Effector memory CD8-positive, alpha-beta T cell (primary cell): ENCODE results near the gene GJD4.

Experiments used
- ATAC-seq: fragments of 150-1000 bp; cut with Tn5 transposase; replicated peaks from 2 replicates; pipeline ENCODE4 v1.10.0; 2021; ENCODE audit warnings: mild to moderate bottlenecking, moderate library complexity
- DNase-seq, 3 experiments: peaks; one replicate each; pipeline ENCODE4 v3.0.0; 2021
- H3K27ac Mint-ChIP-seq, 2 donors: one replicate each; pipeline ENCODE4 v1.8.0; 2022; ENCODE audit warnings: mild to moderate bottlenecking in 2 of 2, mixed read lengths in 2 of 2, moderate library complexity in 2 of 2
- H3K27me3 Mint-ChIP-seq, 2 donors: one replicate each; pipeline ENCODE4 v1.8.0; 2022; ENCODE audit warnings: mixed read lengths in 2 of 2
- H3K36me3 Mint-ChIP-seq: one replicate; pipeline ENCODE4 v1.8.0; 2022; ENCODE audit warnings: mild to moderate bottlenecking, moderate library complexity, mixed read lengths; ENCODE audit not compliant: insufficient read depth
- H3K4me1 Mint-ChIP-seq, 2 donors: one replicate each; pipeline ENCODE4 v1.8.0; 2022; ENCODE audit warnings: low read depth in 2 of 2, mixed read lengths in 2 of 2
- H3K4me3 Mint-ChIP-seq, 2 donors: one replicate each; pipeline ENCODE4 v1.8.0; 2022; ENCODE audit warnings: mild to moderate bottlenecking in 2 of 2, mixed read lengths in 2 of 2, moderate library complexity in 2 of 2
- H3K9me3 Mint-ChIP-seq, 2 donors: one replicate each; pipeline ENCODE4 v1.8.0; 2022; ENCODE audit warnings: mixed read lengths in 2 of 2
- total RNA-seq, 9 experiments: gene quantifications; one replicate each; lab custom pipeline; 2026; lab: John Stamatoyannopoulos, UW

GJD4 gene, protein sequence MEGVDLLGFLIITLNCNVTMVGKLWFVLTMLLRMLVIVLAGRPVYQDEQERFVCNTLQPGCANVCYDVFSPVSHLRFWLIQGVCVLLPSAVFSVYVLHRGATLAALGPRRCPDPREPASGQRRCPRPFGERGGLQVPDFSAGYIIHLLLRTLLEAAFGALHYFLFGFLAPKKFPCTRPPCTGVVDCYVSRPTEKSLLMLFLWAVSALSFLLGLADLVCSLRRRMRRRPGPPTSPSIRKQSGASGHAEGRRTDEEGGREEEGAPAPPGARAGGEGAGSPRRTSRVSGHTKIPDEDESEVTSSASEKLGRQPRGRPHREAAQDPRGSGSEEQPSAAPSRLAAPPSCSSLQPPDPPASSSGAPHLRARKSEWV
- 0 to 0.13 (median 0) reads per million in 9 experiments for total RNA-seq

DNA sequence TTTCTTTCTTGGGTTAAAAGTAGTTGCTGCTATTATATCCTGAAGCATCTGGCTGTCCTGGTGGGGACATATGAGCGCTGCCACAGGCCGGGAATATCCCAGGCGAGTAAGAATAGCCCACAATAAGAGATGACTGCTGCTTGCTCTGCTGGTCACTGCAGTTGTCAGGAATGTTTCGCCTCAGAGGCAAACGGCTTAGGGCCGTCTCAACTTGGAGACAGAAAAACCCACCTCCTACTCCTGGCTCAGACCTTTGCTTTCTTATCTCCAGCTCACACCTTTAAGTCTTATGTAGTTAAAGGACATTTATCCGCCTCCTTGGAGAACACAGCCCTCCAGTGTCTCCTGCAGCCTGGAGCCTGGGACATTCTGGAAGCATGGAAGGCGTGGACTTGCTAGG lies at the start of gene GJD4:
Gene GJD4, plus strand, starts transcription at position 151 of the 400 bp plus-strand sequence. Its CDS starts 227 bp downstream, at position 378.
- ATAC-seq = no peak
- H3K4me1 Mint-ChIP-seq = peaks cover 0 to 5% of the 10 kb centered on the region in 2 donors

DNA sequence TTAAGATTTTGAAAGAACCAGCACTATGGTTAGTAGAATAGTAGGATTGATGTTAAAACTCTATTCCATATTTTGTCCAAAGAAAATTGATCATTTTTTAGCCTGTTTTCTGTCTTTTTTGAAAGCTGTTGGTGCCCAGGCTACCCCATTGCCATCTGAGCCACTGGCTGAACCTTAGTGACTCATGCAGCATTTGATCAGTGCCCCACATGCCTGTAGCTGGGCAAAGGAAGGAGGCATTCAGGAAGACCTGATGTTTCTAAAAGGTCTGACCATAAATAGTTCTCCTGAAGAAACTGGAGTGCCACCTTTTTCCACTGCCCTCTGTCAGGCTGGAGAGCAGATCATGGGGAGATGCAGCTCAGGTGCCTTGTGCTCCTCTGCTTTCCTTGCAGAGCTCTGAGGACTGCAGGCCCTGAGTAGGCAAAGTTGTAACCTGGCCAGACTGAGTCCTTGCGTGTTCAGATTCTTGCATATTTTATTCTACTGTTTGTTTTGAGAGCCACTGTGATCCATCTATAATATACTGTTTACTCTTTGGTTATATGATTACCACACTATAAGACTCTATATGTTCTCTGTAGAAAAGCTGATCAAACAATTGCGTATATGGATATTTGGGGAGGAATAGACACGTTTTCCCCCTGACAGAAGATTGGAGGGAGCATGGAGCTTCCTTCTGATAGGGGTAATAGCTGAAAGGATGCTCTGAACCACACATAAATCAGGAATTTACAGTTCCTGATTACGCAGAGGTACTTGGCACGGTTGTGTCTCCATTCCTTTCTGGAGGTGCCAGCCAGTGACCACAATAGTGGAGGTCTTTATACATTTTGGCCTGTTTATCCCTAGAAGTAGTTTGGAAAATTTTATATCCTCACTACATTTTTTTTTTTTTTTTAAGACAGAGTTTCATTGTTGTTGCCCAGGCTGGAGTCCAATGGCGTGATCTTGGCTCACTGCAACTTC lies 48.9 kb upstream of the GJD4 start:
- H3K9me3 Mint-ChIP-seq = no peaks in the 10 kb centered on the region
- H3K27ac Mint-ChIP-seq = peak overlapping the region in 1 of 2 donors; percentile 30
- no peak for ATAC-seq
- DNase-seq = no peak
- no peak overlapping the region for H3K4me3 Mint-ChIP-seq
- H3K4me1 Mint-ChIP-seq = peaks cover 0 to under 1% of the 10 kb centered on the region in 2 donors
- H3K27me3 Mint-ChIP-seq = no peaks in the 10 kb centered on the region
- H3K36me3 Mint-ChIP-seq = peaks cover 24% of the 10 kb centered on the region

More for the DNA sequence above, at the start of gene GJD4:
- H3K9me3 Mint-ChIP-seq = no peaks in the 10 kb centered on the region
- peaks cover 44 to 71% of the 10 kb centered on the region in 2 donors for H3K27me3 Mint-ChIP-seq
- H3K36me3 Mint-ChIP-seq = no peaks in the 10 kb centered on the region
- H3K4me3 Mint-ChIP-seq = no peak within 1 kb of the TSS
- H3K27ac Mint-ChIP-seq = no peak within 1 kb of the TSS
- DNase-seq = no peak

DNA sequence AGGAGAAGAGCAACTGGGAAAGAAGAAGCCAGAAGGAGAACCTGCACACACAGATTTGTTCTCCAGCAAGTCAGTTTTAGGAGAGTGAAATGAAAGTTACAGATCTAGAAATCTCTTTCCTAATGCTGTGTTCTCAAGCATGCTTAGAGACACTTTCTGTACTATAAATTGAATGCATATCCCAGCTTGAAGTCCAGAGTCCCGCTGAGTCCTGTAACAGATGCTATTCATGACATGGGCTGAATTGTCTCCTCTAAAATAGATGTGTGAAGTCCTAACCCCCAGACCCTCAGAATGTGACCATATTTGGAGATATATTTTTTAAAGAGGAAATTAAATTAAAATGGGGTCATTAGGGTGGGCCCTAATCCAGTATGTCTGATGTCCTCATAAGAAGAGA lies 46.9 kb upstream of the GJD4 start:
- DNase-seq (no peak), ATAC-seq (no peak)
- peak overlapping the region in 1 of 2 donors; percentile 18 for H3K27ac Mint-ChIP-seq
- H3K27me3 Mint-ChIP-seq = no peaks in the 10 kb centered on the region
- H3K4me1 Mint-ChIP-seq = peaks cover 0 to 1% of the 10 kb centered on the region in 2 donors
- peaks cover 21% of the 10 kb centered on the region for H3K36me3 Mint-ChIP-seq
- no peak overlapping the region for H3K4me3 Mint-ChIP-seq
- H3K9me3 Mint-ChIP-seq = no peaks in the 10 kb centered on the region

DNA sequence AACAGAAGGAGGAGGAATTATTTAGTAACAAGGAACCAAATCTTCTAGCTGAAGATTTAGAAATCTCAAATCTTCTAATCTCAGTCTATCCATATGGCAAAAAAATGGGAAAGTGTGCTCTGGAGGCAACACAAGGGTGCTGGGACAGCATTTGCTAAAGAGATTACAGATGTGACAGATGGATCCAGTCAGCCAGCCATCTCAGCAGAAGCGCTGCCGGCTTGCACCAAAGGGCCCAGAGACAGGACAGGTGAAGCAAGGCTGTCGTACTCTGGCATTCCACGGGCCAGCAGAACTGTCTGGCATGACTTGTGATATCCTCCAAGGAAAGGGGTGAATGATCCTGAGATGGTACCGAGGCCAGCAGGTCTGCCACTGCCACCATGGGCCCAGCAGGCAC lies 45.7 kb upstream of the GJD4 start:
- peak overlapping the region in 1 of 2 donors; percentile 32 for H3K27ac Mint-ChIP-seq
- ATAC-seq = no peak

DNA sequence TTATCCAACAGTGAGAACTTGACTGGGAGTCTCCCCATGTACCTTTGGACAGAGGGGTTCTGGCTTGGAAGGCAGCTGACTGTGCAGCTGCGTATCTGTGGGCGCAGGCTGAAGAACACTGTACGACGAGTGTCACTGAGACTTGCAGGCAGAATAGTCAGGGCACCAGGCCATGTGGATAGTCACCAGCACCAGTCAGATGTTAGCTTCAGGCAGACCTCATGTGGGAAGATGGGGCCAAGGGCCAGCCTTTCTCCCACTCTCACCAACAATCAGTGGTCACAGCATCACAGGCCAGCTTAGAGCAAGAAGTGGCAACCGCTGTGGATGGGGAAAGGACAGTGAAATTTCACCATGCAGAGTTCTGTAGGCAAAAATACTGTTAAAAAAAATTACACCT lies 43.4 kb upstream of the GJD4 start:
- H3K27ac Mint-ChIP-seq = no peak overlapping the region
- DNase-seq = no peak
- ATAC-seq = no peak
- peaks cover 25% of the 10 kb centered on the region for H3K36me3 Mint-ChIP-seq
- H3K4me3 Mint-ChIP-seq = no peak overlapping the region
- peaks cover 0 to 5% of the 10 kb centered on the region in 2 donors for H3K4me1 Mint-ChIP-seq
- H3K9me3 Mint-ChIP-seq = no peaks in the 10 kb centered on the region
- no peaks in the 10 kb centered on the region for H3K27me3 Mint-ChIP-seq

More for the DNA sequence above, 45.7 kb upstream of the GJD4 start:
- no peaks in the 10 kb centered on the region for H3K9me3 Mint-ChIP-seq
- H3K4me3 Mint-ChIP-seq = no peak overlapping the region
- DNase-seq = no peak
- peaks cover 0 to 5% of the 10 kb centered on the region in 2 donors for H3K4me1 Mint-ChIP-seq
- peaks cover 16% of the 10 kb centered on the region for H3K36me3 Mint-ChIP-seq
- no peaks in the 10 kb centered on the region for H3K27me3 Mint-ChIP-seq

DNA sequence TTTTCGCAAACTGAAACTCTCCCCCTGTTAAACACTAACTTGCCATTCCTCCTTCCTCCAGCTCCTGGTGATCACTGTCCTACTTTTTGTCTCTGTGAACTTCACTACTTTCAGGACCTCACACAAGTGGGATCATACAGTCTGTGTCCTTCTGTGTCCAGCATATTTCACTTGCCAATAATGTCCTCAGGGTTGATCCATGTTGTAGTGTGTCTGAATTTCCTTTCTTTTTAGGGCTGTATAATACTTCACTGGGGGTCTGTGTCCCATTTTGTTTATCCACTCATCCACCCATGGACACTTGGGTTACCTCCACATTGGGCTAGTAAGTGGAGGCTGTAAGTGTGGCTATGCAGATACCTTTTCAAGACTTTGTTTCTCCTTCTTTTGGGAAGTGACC lies 42.7 kb upstream of the GJD4 start:
- H3K27me3 Mint-ChIP-seq = no peaks in the 10 kb centered on the region
- ATAC-seq = no peak
- H3K36me3 Mint-ChIP-seq = peaks cover 26% of the 10 kb centered on the region
- H3K9me3 Mint-ChIP-seq = no peaks in the 10 kb centered on the region
- no peak overlapping the region for H3K4me3 Mint-ChIP-seq
- peak overlapping the region in 1 of 2 donors; percentile 13 for H3K27ac Mint-ChIP-seq
- H3K4me1 Mint-ChIP-seq = peaks cover 0 to 5% of the 10 kb centered on the region in 2 donors
- DNase-seq = no peak

DNA sequence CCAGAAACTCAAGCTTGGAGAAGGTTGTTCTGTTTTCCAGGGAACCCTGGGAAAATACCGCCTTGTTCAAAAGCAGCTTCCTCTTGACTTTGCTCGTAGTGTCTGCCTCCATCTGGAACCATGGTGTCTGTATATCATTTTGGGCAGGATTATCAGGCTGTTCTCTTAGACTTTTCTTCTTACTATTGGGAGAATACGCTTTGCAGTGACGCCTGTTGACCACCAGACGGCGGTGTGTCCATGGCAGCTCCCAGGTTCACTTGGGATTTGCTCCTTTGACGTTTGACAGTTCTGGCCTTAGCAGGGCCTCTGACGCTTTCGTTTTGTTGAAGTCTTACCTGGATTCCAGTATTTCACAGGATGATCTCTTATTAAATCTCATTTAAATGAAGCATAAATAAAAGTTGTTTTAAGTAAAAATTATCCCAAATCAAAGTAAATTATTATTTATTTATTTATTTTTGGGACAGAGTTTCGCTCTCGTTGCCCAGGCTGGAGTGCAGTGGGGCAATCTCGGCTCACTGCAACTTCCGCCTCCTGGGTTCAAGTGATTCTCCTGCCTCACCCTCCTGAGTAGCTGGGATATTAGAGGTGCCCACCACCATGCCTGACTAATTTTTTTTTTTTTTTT lies 41.8 kb upstream of the GJD4 start:
- H3K9me3 Mint-ChIP-seq = no peaks in the 10 kb centered on the region
- peaks cover 34% of the 10 kb centered on the region for H3K36me3 Mint-ChIP-seq
- DNase-seq = peak in 1 of 3 experiments; percentile 13
- peak overlapping the region in 1 of 2 donors; percentile 12 for H3K27ac Mint-ChIP-seq
- peaks cover 0 to 5% of the 10 kb centered on the region in 2 donors for H3K4me1 Mint-ChIP-seq
- H3K4me3 Mint-ChIP-seq = no peak overlapping the region
- H3K27me3 Mint-ChIP-seq = no peaks in the 10 kb centered on the region
- ATAC-seq = peak; percentile 49

DNA sequence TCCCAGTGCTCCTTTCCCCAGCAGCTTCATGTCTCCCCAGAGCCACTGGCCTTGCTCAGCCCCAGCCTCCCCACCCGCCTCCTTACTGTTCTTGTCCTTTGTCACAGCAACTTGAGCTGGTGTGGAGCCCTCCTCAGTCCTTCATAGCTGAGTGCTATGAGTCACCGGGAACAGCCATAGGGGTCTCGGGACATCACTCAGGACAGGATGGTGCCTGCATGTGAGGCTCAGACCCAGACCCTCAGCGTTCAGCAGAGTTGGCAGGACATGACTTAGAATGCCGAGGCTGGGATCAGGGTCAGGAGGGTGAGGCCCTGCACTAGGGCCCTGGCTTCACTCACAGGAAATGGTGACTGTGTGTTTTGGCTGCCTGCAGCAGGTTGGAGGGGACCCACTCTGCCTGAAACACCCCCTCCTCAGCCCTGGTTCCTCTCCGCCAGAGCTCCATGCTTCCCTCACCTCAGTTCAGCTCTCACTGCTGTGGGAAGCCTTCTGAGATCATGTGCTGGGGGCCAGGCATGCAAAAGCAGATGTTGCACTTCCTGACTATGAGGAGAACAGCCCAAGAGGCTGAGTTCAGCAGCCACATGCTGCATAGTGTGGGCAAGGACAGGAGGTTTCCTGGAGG lies 40.7 kb upstream of the GJD4 start:
- peaks cover 0 to 5% of the 10 kb centered on the region in 2 donors for H3K4me1 Mint-ChIP-seq
- no peak overlapping the region for H3K4me3 Mint-ChIP-seq
- H3K27me3 Mint-ChIP-seq = no peaks in the 10 kb centered on the region
- no peaks in the 10 kb centered on the region for H3K9me3 Mint-ChIP-seq
- DNase-seq (no peak), ATAC-seq (no peak)
- peaks cover 45% of the 10 kb centered on the region for H3K36me3 Mint-ChIP-seq
- H3K27ac Mint-ChIP-seq = peak overlapping the region in 1 of 2 donors; percentile 38

DNA sequence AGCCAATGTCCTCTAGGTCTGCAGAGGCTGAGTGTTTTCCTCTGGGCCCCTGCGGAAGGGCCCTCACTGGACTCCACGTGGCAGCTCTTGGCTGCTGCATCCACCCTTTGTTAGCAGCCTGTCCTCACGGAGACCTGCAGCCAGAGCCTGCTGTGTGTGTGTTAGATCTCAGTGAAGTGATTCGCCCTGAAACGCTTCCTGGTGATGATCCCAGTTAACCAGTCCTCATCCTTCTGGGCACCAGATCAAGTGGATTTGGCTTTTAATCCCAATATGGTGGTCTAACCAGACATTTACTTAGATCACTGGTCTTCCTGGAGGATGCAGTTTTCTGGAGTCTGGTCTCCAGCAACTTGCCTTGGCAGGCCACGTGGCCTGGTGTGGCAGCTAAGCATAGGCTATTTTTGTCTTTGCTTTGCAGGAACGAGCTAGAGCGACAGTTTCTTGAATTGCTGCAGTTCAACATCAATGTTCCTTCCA lies 39.5 kb upstream of the GJD4 start:
- no peak for ATAC-seq
- Mint-ChIP-seq H3K4me3 (no peak overlapping the region), H3K36me3 (peaks cover 49% of the 10 kb centered on the region), H3K9me3 (no peaks in the 10 kb centered on the region), H3K27ac (no peak overlapping the region), H3K27me3 (no peaks in the 10 kb centered on the region), H3K4me1 (peaks cover 0 to 5% of the 10 kb centered on the region in 2 donors)
- DNase-seq = no peak

DNA sequence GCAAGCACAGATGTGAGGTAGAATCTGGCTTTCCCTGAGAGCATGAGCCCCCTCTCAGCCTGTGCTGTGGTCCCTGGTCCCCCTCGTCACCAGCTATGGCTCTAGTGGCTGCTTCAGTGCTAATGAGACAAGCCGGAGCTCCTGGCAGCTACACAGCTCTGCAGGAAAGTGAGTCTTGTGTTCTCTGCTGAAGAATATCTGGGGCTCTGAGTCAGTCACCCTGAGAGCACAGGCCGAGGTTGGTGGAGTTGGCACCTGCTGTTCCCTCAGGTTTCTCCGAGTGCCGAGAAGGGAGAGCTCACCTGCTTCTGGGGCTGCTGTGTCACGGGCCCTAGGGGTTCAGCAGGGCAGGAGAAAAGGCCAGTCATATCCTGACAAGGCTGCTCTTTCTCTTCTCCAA lies 37.2 kb upstream of the GJD4 start:
- H3K4me1 Mint-ChIP-seq = peaks cover 0 to 5% of the 10 kb centered on the region in 2 donors

DNA sequence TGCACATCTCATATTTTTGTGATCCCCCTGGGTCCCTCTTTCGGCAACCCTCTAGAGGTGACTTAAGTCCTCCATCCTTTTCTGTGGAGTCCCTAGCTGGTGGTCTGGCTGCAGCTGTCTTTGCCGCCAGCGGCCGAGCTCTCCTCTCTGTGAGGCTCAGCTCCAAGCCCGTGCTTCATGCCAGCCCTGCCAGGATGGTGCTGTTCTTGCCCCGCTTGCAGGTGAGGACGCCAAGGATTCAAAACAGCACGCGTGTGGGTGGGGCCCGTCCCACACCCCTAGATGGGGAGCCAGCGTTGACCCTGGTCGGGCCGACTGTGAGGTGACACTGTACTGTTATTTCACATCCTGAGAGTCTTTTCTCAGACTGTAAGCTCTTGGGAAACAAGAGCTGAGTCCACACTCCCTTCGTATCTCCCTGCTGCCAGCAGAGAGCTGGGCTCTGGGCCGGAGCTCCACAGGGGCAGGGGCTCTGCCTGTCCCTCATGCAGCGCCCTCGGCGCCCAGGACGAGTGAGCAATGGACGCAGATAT lies 36.6 kb upstream of the GJD4 start:
- peaks cover 57% of the 10 kb centered on the region for H3K36me3 Mint-ChIP-seq
- no peak overlapping the region for H3K27ac Mint-ChIP-seq
- ATAC-seq (no peak), DNase-seq (no peak)
- no peak overlapping the region for H3K4me3 Mint-ChIP-seq
- H3K4me1 Mint-ChIP-seq = peaks cover 0 to 2% of the 10 kb centered on the region in 2 donors
- H3K27me3 Mint-ChIP-seq = no peaks in the 10 kb centered on the region
- no peaks in the 10 kb centered on the region for H3K9me3 Mint-ChIP-seq

More for the DNA sequence above, 37.2 kb upstream of the GJD4 start:
- Mint-ChIP-seq H3K27ac (no peak overlapping the region), H3K4me3 (no peak overlapping the region), H3K27me3 (no peaks in the 10 kb centered on the region), H3K36me3 (peaks cover 54% of the 10 kb centered on the region), H3K9me3 (no peaks in the 10 kb centered on the region)
- no peak for ATAC-seq
- DNase-seq = no peak

DNA sequence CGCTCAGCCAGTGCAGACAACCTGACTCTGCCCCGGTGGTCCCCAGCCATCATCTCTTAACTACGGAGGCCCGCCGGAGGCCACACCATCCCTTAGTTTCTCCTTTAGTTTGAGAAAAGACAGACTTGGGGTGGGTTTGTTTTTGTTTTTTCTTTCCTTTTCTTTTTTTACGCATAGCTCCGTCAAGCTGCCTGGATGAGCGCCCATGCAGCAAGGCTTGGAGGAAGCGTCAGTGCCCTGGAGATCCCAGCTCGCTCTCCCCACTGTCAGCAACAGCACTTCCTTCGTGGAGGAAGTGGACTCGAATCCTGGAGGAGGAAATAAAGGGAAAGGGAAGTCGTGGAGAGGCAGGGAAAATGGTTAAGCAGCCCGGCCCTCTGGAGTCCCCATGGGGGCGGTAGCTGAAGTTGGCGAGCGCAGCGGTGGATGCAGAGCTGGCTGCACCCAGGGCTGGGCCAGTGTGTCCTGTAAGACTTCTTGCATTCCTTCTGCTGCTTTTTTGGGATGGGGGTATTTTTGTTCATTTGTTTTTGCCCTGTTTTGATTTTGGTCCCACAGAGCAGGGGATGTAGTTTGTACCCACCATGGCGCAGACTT lies 35.9 kb upstream of the GJD4 start:
- peaks cover 54% of the 10 kb centered on the region for H3K36me3 Mint-ChIP-seq
- no peak overlapping the region for H3K4me3 Mint-ChIP-seq
- ATAC-seq (no peak), DNase-seq (no peak)
- no peaks in the 10 kb centered on the region for H3K9me3 Mint-ChIP-seq
- H3K27ac Mint-ChIP-seq = no peak overlapping the region
- peaks cover 0 to 1% of the 10 kb centered on the region in 2 donors for H3K4me1 Mint-ChIP-seq
- H3K27me3 Mint-ChIP-seq = no peaks in the 10 kb centered on the region
